Measurements from ENCODE around the gene SCYL3.
"Not testable (repeated sequence)": the region's sequence is repeated elsewhere in the genome, so short reads cannot be mapped to it uniquely, and the experiment has no call there.

The SCYL3 gene

DNA sequence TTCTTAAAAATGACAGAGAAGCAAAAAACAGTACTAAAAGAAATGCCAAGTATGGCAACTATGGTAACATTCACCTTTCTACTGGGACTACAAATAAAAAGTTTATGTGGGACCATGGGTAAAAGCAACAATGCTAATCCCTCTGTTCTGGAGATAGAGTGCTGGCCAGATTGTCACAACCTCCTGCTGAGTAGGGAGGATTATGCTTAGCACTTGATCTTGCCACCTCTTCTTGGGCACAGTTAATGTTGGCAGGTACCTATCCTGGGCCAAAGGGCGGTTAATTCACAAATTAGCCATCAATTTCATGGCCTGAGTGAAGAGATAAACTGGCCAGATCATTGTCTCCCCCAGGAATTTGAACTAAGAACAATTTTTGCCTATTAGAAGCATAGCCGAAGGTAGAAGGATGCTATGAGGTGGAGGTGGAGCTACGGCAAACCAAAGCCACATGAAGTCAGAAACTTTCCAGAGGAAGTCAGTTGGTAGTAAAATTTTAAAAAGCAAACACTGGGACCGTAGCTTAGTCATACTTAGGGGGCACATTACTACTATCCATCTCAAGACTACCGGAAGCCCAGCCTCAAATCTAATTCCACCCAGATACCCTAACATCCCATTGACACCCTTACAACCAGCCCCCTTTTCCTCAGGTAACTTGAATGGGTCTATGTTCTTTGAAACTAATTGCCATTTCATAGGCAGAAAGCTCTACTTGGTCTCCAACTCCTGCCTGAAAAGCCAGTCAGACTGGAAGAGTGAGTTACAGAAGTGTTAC lies 2.7 kb downstream of the SCYL3 start:
- DNase-seq, result peak; percentile 25
- peak; percentile 47 for ATAC-seq
- H3K27me3 Mint-ChIP-seq, result peaks cover 1% of the 10 kb centered on the region
- H3K4me1 Mint-ChIP-seq, result peaks cover 47% of the 10 kb centered on the region
- H3K27ac Mint-ChIP-seq, result peak overlapping the region; percentile 95
- peak overlapping the region; percentile 85 for H3K4me3 Mint-ChIP-seq
- H3K9me3 Mint-ChIP-seq, result no peaks in the 10 kb centered on the region
- H3K36me3 Mint-ChIP-seq (ENCODE audit: low read depth), result peaks cover 17% of the 10 kb centered on the region

DNA sequence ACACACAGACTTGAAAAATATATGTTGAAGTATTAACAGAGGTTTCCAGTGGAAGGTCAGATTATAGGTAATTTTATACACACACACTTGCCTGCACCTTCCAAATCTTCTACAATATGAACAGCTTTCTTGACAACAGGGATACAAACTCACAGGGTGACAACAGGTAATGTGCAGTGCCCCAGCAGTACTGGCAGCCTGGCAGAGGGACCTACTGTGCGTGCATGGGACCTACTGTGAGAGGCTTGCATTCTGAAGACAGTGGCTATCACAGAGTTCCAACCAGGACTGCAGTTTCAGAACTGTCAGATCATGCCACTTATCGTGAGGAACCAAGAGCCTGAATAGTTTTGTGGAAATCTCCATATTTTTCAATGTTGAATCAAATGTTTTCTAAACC lies 3.8 kb downstream of the SCYL3 start:
- Mint-ChIP-seq H3K4me1 (peaks cover 47% of the 10 kb centered on the region), H3K27ac (peak overlapping the region; percentile 37), H3K27me3 (peaks cover 1% of the 10 kb centered on the region), H3K36me3 (ENCODE audit: low read depth) (peaks cover 23% of the 10 kb centered on the region), H3K4me3 (no peak overlapping the region), H3K9me3 (no peaks in the 10 kb centered on the region)
- DNase-seq (no peak), ATAC-seq (no peak)

DNA sequence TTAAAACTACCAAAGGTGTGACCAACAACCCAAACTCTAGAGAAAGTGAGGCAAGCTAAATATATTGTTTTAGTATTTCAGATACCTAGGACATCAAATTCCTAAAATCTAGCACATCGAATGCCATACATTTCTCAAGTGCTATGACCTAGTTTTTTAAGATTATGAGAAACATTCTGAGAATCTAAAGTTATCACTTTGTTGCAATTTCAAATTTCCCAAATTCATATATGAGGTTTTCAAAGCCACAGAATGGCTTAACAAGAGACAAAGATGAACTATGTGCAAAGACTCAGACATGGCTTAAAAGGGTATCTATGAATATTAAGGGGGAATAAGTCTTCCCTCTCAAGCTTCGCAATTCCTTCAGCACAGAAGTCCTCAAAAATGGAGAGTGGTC lies 6.8 kb downstream of the SCYL3 start:
- DNase-seq, result no peak
- no peak overlapping the region for H3K27ac Mint-ChIP-seq
- peaks cover 30% of the 10 kb centered on the region for H3K4me1 Mint-ChIP-seq
- H3K4me3 Mint-ChIP-seq, result no peak overlapping the region
- no peaks in the 10 kb centered on the region for H3K27me3 Mint-ChIP-seq
- peaks cover 34% of the 10 kb centered on the region for H3K36me3 Mint-ChIP-seq (ENCODE audit: low read depth)
- no peaks in the 10 kb centered on the region for H3K9me3 Mint-ChIP-seq
- no peak for ATAC-seq

DNA sequence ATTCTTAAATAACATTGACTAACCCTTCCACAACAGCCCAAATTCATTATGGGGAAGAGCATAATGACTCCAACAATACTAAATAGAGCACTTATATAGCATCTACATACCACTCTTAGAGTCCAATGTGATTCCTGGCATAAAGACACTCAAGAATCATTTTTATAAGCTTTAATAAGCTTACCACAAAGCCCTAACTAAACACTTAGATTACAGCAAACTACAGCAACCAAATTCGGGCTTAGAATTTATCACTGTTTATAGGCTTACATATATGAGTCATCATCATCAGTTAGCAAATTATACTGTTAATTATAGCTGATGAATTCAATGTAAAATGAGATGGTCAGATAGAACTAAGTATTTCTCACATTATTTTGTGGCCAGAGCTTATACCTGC lies 7.3 kb downstream of the SCYL3 start:
- H3K9me3 Mint-ChIP-seq, result no peaks in the 10 kb centered on the region
- H3K27ac Mint-ChIP-seq, result no peak overlapping the region
- no peak for ATAC-seq
- H3K36me3 Mint-ChIP-seq (ENCODE audit: low read depth), result peaks cover 37% of the 10 kb centered on the region
- no peaks in the 10 kb centered on the region for H3K27me3 Mint-ChIP-seq
- DNase-seq, result no peak
- H3K4me1 Mint-ChIP-seq, result peaks cover 27% of the 10 kb centered on the region
- H3K4me3 Mint-ChIP-seq, result no peak overlapping the region

DNA sequence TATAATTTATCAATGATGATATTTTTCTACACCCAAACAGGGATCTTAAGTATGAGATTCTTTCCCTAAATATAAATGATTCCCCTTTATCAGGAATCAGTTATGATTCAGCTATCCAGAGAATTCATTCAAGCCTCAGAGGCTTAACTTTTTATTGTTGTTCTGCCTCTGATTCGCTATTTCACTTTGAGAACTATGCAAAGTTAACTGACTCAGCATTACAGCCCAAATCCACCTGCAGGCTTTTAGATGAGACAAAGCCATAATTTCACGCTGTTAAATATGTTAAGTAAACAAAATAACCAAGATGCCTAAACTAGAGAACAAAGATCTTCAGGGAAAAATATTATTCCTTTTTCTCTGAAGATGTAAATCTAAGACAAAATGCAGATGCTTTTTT lies 8.5 kb downstream of the SCYL3 start:
- no peak overlapping the region for H3K27ac Mint-ChIP-seq
- H3K4me3 Mint-ChIP-seq, result no peak overlapping the region
- ATAC-seq (no peak), DNase-seq (no peak)
- H3K36me3 Mint-ChIP-seq (ENCODE audit: low read depth), result peaks cover 38% of the 10 kb centered on the region
- H3K9me3 Mint-ChIP-seq, result no peaks in the 10 kb centered on the region
- H3K27me3 Mint-ChIP-seq, result no peaks in the 10 kb centered on the region
- peaks cover 17% of the 10 kb centered on the region for H3K4me1 Mint-ChIP-seq

DNA sequence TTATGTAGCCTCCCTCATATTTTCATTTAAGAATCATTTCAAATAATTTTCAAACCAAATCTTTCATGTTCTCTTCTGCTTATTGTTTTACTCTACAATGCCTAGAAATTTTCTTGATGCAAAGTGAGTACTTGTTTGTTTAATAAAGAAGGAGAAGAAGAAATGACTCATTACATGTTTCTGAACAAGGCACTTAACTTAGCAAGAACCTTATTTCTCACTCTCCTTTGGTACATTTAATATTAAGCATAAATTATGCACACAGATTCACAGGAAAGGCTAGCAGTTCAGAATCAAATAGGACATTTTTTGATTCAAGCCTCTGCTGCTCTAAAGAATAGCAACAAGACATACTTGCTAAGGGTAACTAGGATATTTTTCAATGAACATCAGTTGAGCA lies 9.1 kb downstream of the SCYL3 start:
- Mint-ChIP-seq H3K36me3 (ENCODE audit: low read depth) (peaks cover 38% of the 10 kb centered on the region), H3K27me3 (no peaks in the 10 kb centered on the region), H3K9me3 (no peaks in the 10 kb centered on the region), H3K4me1 (peaks cover 14% of the 10 kb centered on the region), H3K4me3 (no peak overlapping the region), H3K27ac (no peak overlapping the region)
- DNase-seq, result no peak
- ATAC-seq, result no peak

DNA sequence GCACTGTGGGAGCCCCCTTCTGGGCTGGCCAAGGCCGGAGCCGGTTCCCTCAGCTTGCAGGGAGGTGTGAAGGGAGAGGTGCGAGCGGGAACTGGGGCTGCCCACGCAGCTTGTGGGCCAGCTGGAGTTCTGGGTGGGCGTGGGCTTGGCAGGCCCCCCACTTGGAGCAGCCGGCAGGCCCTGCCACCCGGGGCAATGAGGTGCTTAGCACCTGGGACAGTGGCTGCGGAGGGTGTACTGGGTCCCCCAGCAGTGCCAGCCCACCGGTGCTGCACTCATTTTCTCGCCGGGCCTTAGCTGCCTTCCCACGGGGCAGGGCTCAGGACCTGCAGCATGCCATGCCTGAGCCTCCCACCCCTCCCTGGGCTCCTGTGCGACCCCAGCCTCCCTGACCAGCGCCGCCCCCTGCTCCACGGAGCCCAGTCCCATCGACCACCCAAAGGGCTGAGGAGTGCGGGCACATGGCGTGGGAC lies 11.6 kb downstream of the SCYL3 start:
- no peak for ATAC-seq
- no peaks in the 10 kb centered on the region for H3K27me3 Mint-ChIP-seq
- no peak overlapping the region for H3K27ac Mint-ChIP-seq
- peaks cover 14% of the 10 kb centered on the region for H3K4me1 Mint-ChIP-seq
- no peak overlapping the region for H3K4me3 Mint-ChIP-seq
- peaks cover 34% of the 10 kb centered on the region for H3K36me3 Mint-ChIP-seq (ENCODE audit: low read depth)
- H3K9me3 Mint-ChIP-seq, result no peaks in the 10 kb centered on the region
- DNase-seq, result no peak

DNA sequence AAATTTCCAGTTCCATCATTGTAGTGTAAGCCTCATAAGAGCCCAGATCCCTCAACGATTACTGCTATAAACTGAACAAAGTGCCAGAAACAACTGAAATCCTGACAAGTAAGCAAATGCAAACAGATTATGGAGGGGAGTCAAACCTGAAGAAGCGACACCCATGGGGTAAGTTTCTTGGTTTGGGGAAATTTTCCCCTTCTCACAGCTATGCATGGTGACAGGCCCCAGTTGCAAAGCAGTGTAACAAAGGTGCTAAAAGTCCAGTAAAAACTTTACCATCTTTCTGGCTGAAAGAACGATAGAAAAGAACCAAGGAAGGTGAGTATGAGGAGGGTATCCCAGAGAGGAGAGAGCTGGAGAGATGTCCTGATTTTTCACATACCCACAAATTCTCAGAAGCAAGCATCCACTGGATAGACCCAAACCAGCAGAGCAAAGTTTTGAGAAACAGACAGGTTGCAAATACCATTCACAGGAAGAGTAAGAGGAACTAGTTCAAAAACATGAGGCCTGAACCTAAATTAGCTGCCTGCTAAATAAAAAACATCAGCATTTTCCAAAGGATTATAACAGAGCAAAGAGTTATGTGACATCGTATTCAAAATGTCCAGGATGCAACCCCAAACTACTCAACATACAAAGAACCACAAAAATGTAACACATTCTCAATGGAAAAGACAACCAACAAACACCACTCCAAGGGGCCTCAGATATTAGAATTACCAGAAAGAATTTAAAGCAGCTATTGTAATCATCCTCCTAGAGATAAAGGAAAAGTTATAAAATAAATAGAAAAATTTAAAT lies 14.5 kb downstream of the SCYL3 start:
- peaks cover 16% of the 10 kb centered on the region for H3K4me1 Mint-ChIP-seq
- H3K27me3 Mint-ChIP-seq, result no peaks in the 10 kb centered on the region
- H3K9me3 Mint-ChIP-seq, result no peaks in the 10 kb centered on the region
- H3K27ac Mint-ChIP-seq, result no peak overlapping the region
- DNase-seq, result no peak
- H3K4me3 Mint-ChIP-seq, result no peak overlapping the region
- no peak for ATAC-seq
- H3K36me3 Mint-ChIP-seq (ENCODE audit: low read depth), result peaks cover 35% of the 10 kb centered on the region

DNA sequence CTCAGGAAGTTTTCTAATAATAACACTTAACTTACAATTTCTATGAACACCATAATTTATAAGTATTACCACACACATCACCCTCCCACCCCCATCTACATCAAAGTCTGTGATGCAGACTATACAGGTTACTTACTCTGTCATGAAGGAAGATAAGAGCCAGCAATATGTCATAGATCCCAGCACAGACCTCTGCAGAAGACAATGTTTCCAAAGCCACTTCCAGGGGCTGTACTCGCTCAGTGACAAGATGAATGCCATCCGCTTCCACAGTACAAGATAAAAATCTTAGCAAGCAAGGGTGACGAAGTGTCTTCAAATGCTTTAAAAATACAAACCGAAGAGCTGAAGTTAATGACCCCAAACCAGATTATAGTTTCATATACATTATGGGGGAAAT lies 15.2 kb downstream of the SCYL3 start:
- H3K27ac Mint-ChIP-seq, result no peak overlapping the region
- no peaks in the 10 kb centered on the region for H3K27me3 Mint-ChIP-seq
- H3K36me3 Mint-ChIP-seq (ENCODE audit: low read depth), result peaks cover 43% of the 10 kb centered on the region
- no peak overlapping the region for H3K4me3 Mint-ChIP-seq
- ATAC-seq (no peak), DNase-seq (no peak)
- H3K9me3 Mint-ChIP-seq, result no peaks in the 10 kb centered on the region
- H3K4me1 Mint-ChIP-seq, result peaks cover 23% of the 10 kb centered on the region

DNA sequence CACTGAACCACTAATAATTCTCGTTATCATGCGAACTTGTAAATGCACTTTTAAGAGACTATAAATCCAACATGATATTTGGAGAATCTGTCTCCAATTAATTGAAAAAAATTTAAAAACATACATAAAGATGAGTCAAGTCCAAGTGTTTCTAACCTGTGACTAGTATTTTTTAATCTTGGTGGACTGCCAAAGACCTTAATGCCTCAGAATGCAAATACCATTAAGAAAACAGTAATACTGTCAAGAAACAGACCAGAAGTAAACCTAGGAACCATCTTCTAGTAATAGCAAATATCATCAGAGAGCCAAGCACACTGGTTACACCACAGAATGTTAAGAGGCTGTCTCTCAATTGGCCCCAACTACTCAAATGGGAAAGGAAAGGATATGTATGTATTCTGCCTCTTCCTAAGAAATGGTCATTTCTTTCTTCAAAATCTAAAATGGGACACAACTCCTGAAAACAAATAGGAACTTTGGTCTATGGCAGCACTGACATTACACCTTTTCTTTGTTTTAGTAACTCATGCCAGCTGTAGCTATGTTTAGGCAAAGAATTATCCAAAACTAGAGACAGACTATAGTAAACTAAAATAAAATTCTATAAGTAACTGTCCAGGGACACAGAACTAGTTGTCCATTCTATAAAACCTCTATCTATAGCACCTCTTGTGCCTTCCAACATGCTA lies 15.8 kb downstream of the SCYL3 start:
- peaks cover 46% of the 10 kb centered on the region for H3K36me3 Mint-ChIP-seq (ENCODE audit: low read depth)
- peaks cover 1% of the 10 kb centered on the region for H3K9me3 Mint-ChIP-seq
- H3K4me1 Mint-ChIP-seq, result peaks cover 23% of the 10 kb centered on the region
- ATAC-seq, result no peak
- no peak for DNase-seq
- no peak overlapping the region for H3K4me3 Mint-ChIP-seq
- H3K27me3 Mint-ChIP-seq, result no peaks in the 10 kb centered on the region
- H3K27ac Mint-ChIP-seq, result no peak overlapping the region

DNA sequence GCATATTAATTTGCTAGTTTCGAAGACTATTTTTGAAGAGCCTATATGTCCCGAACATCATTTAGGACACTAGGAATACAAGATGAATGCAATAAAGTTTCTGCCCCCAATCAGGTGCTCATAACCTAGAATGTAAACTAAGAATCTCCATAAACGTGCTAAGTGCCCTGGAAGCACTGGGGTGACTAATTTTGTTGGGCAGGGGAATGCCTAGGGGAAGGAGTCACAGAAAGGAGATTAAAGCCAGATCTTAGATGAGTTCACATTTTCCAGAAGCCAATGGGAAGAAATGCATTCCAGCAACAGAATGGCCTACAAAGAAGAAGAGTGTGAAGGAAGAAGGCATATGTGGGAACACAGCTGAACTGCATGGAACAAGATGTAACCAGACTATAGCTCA lies 19.5 kb downstream of the SCYL3 start:
- no peak for ATAC-seq
- Mint-ChIP-seq H3K4me3 (no peak overlapping the region), H3K27ac (no peak overlapping the region), H3K27me3 (no peaks in the 10 kb centered on the region), H3K4me1 (peaks cover 15% of the 10 kb centered on the region), H3K9me3 (peaks cover 7% of the 10 kb centered on the region), H3K36me3 (ENCODE audit: low read depth) (peaks cover 69% of the 10 kb centered on the region)
- no peak for DNase-seq

DNA sequence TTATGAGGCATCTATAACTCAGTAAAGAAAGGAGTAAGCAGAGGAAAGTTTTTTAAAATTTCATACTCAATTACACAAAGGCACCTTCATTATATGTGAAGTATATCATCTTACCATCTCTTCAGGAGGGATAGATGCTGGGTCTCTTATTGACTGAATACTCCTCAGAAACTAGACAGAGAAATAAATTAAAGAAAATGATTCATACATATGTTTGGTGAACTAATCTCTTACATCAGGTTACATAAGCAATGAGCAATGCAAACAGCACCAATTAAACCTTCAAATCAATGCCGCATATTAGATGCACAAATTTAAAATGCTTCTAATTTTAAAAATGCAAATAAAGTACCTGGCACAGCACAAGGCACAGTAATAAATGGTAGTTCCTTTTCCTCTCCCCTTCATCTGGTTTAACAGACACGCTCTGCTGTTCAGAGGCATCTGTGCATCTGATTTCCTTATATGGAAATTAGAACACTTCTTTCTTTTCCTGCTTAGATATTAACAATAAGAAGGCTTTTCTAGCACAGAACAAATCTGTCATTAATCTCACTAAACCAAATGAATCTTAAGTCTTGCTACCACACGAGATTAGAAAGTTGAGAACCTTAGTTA lies 20.0 kb downstream of the SCYL3 start:
- no peak for ATAC-seq

DNA sequence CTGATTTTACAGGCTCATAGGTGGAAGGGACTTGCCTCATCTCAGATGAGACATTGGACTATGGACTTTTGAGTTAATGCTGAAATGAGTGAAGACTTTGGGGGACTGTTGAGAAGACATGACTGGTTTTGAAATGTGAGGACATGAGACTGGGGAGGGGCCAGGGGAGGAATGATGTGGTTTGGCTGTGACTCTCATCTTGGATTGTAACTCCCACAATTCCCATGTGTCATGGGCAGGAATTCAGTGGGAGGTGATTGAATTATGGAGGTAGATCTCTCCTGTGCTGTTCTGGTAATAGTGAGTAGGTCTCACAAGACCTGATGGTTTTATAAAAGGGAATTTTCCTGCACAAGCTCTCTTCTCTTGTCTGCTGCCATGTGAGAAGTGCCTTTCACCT lies 20.8 kb downstream of the SCYL3 start:
- peaks cover 9% of the 10 kb centered on the region for H3K4me1 Mint-ChIP-seq
- no peak overlapping the region for H3K4me3 Mint-ChIP-seq
- DNase-seq, result no peak
- H3K9me3 Mint-ChIP-seq, result peaks cover 7% of the 10 kb centered on the region
- H3K36me3 Mint-ChIP-seq (ENCODE audit: low read depth), result peaks cover 70% of the 10 kb centered on the region
- H3K27ac Mint-ChIP-seq, result peak overlapping the region; percentile 39
- ATAC-seq, result no peak
- no peaks in the 10 kb centered on the region for H3K27me3 Mint-ChIP-seq

More for the DNA sequence above, 20.0 kb downstream of the SCYL3 start:
- H3K27me3 Mint-ChIP-seq, result no peaks in the 10 kb centered on the region
- H3K36me3 Mint-ChIP-seq (ENCODE audit: low read depth), result peaks cover 70% of the 10 kb centered on the region
- H3K9me3 Mint-ChIP-seq, result peaks cover 7% of the 10 kb centered on the region
- H3K4me1 Mint-ChIP-seq, result peaks cover 11% of the 10 kb centered on the region
- H3K4me3 Mint-ChIP-seq, result no peak overlapping the region
- no peak overlapping the region for H3K27ac Mint-ChIP-seq
- no peak for DNase-seq

DNA sequence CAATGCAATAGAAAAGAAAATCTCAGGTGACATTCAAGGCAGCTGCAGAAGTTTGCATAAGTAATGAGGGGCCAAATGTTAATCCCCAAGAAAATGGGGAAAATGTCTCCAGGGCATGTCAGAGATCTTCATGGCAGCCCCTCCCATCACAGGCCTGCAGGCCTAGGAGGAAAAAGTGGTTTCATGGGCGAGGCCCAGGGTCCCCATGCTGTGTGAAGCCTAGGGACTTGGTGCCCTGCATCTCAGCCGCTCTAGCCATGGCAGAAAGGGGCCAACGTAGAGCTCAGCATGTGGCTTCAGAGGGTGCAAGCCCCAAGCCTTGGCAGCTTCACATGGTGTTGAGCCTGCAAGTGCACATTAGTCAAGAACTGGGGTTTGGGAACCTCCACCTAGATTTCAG lies 21.7 kb downstream of the SCYL3 start:
- ATAC-seq, H3K4me1 Mint-ChIP-seq, H3K4me3 Mint-ChIP-seq, H3K27ac Mint-ChIP-seq, H3K9me3 Mint-ChIP-seq, H3K27me3 Mint-ChIP-seq, DNase-seq: not testable (repeated sequence)
- H3K36me3 Mint-ChIP-seq (ENCODE audit: low read depth), result peaks cover 70% of the 10 kb centered on the region

All from activated naive CD8-positive, alpha-beta T cell treated with anti-CD3 and anti-CD28 coated beads, Interleukin-2, amount 50 U/mL, for 24 hours (primary cell).